ENCODE results near the gene PAMR1. TPM values are rescaled to one million over a fixed set of nuclear protein-coding genes. Genes with fewer than 3 reads are reported as not detected.

The PAMR1 gene
- total RNA-seq, 2 experiments from 2014 or later: not detected

DNA sequence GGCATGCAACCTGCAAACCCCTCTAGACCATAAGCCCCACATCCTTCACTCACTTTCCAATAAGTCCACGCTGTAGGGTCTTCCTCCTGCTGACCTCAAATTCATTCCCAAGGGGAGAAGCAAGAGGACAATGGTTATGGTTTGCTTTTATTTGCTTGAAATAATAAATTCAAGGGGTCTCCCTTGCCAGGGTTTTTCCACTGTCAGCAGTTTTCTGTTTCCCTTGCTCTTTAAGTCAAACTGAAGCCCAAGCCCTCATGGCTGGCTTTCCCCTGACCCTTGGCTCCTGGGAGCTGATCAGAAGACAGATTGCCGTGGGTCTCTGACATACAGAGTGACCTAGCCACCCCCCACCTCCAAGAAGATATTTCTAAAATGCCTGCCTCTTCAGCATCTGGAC lies 109.9 kb downstream of the PAMR1 start:
- POLR2A ChIA-PET: no interaction called here

DNA sequence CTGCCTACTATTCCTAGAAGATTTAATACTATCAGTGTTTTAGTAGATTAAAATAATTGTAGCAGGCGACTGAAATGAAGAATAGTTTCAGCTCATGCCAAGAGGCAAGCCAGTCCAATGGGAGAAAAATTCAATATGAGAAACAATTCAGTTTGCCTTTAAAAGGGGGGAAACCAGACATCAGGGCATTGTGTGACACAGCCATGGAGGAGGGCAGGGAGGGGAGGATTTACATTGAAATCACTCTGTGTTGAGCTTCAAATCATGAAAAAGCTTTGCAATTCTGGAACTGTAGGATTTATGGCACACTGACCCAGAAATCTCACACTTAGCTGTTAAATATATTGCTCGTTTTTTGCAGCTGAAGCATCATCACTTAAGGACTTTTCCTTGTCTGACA lies 110.6 kb downstream of the PAMR1 start:
- DNase-seq: no peak
- Mint-ChIP-seq H3K4me3 (no peak overlapping the region), H3K4me1 (peaks cover 6% of the 10 kb centered on the region), H3K27me3 (peaks cover 71% of the 10 kb centered on the region), H3K36me3 (ENCODE audit: low read depth) (no peaks in the 10 kb centered on the region), H3K27ac (no peak overlapping the region), H3K9me3 (no peaks in the 10 kb centered on the region)
- CTCF ChIA-PET: no interaction called here
- POLR2A ChIA-PET: no interaction called here

More for the DNA sequence above, 109.9 kb downstream of the PAMR1 start:
- Mint-ChIP-seq H3K27me3 (peaks cover 74% of the 10 kb centered on the region), H3K27ac (no peak overlapping the region), H3K4me3 (no peak overlapping the region), H3K9me3 (no peaks in the 10 kb centered on the region), H3K4me1 (peaks cover 11% of the 10 kb centered on the region), H3K36me3 (ENCODE audit: low read depth) (no peaks in the 10 kb centered on the region)
- no peak for DNase-seq
- CTCF ChIA-PET: no interaction called here

DNA sequence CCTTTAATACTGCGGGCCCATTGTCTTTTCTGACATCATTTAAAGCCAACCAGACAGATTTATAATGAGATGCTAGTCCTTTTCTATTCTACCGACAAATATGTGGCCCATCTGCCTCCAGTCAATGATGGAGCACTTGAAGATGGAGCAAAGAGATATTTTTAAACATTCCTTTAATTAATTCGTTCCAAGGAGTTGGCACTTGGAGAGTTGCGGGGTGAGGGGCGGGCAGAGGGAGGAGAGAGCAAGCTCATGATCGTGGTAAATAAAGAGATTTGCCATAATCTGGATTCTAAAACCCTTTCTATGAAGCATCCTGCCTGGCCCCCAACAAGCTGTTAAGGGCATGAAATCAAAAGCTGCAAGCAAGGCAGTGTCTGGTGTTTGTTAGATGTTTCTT lies 111.1 kb downstream of the PAMR1 start:
- Mint-ChIP-seq H3K9me3 (no peaks in the 10 kb centered on the region), H3K4me1 (peaks cover 4% of the 10 kb centered on the region), H3K27ac (no peak overlapping the region), H3K27me3 (peaks cover 70% of the 10 kb centered on the region), H3K4me3 (no peak overlapping the region), H3K36me3 (ENCODE audit: low read depth) (no peaks in the 10 kb centered on the region)
- ChIA-PET POLR2A (no interaction called here), CTCF (no interaction called here)
- no peak for DNase-seq

DNA sequence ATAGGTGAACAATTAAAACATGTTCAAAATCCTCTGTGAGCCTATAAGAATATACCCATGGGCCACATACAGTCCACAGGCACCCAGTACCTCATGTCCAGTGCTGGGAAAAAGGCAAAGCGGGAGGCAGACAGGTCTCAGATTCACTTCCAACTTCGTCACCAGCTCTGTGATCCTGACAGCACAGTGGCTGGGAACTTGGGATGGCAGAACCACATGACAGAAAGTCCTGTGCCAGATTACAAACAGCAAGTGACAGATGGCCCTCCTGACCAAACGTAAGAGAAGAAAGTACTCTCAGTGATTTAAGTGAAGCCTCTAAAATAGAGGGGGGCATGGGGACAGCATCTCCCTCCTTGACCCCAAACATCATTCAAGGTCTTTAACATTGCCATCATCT lies 111.8 kb downstream of the PAMR1 start:
- peaks cover 4% of the 10 kb centered on the region for H3K4me1 Mint-ChIP-seq
- ChIA-PET POLR2A (no interaction called here), CTCF (no interaction called here)
- H3K4me3 Mint-ChIP-seq: no peak overlapping the region
- no peaks in the 10 kb centered on the region for H3K9me3 Mint-ChIP-seq
- no peak overlapping the region for H3K27ac Mint-ChIP-seq
- no peaks in the 10 kb centered on the region for H3K36me3 Mint-ChIP-seq (ENCODE audit: low read depth)
- peaks cover 67% of the 10 kb centered on the region for H3K27me3 Mint-ChIP-seq
- no peak for DNase-seq

DNA sequence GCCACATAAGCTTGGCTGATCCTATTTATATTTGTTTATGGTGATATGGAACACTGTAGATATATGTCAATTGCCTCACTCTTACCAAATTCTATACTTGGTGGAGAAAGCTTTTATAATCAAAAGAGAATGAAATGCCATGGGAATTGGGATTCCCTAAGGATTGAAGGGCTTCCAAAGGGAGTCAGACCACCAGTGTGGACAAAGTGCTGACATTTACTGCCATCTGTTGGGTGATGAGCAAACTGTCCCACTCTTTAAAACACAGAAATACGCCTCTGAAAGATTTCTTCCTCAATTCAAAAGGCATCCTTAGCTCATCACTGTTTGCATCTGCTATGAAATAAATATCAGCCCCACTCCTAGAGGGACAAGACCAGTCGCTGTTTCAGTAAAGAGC lies 113.1 kb downstream of the PAMR1 start:
- H3K4me1 Mint-ChIP-seq: no peaks in the 10 kb centered on the region
- H3K27ac Mint-ChIP-seq: no peak overlapping the region
- H3K9me3 Mint-ChIP-seq: no peaks in the 10 kb centered on the region
- DNase-seq: no peak
- no peak overlapping the region for H3K4me3 Mint-ChIP-seq
- ChIA-PET POLR2A (no interaction called here), CTCF (interaction anchor here (1.0 kb wide), 1 partner anchor 869 kb away, joined by 3 read pairs; no protein-coding TSS in a partner anchor)
- peaks cover 54% of the 10 kb centered on the region for H3K27me3 Mint-ChIP-seq
- no peaks in the 10 kb centered on the region for H3K36me3 Mint-ChIP-seq (ENCODE audit: low read depth)

DNA sequence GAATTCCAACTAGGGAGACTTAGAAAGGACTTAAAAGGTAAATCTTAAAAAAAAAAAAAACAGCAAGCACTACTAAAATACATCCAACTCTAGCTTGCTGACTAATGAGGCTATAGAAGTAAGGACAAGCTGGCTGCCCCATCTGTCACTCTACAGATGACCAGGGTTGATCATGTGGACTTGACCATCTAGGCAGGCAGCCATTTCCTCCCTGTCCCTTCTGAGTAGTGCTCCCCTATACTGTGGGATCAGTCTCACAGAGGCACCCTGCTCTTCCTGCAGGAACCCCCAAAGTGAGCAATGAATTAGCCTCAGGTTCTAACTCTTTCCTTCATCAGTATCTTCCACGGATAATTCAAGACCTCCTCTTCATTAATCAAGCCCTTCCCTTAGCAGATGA lies 118.4 kb downstream of the PAMR1 start:
- H3K9me3 Mint-ChIP-seq: no peaks in the 10 kb centered on the region
- DNase-seq: no peak
- CTCF ChIA-PET: interaction anchor here (0.6 kb wide), 2 partner anchors 28 to 234 kb away, joined by 3 read pairs; no protein-coding TSS in a partner anchor

DNA sequence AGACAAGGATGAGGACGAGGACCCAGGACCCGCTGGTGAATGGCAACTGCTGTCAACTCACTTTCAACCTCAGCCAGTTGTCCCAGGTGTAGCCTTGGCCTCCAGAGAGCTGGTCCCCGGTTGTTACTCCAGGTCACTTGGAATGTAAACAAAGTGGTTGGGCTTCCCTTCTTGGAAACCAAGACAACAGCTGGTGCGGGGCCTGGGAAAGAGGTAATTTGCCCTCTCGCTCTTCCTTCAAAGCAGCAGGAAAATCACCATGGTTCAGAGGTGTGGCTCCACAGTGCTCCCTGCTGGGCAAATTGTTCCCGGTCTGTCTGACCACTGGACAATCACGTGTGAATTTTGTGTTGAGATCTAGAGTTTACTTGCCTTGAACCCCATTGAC lies 121.0 kb downstream of the PAMR1 start:
- Mint-ChIP-seq H3K36me3 (ENCODE audit: low read depth) (no peaks in the 10 kb centered on the region), H3K4me1 (peaks cover 1% of the 10 kb centered on the region), H3K4me3 (no peak overlapping the region), H3K27me3 (peaks cover 14% of the 10 kb centered on the region), H3K9me3 (no peaks in the 10 kb centered on the region), H3K27ac (no peak overlapping the region)
- ChIA-PET CTCF (interaction anchor here (1.0 to 1.6 kb wide), 2 partner anchors 10 to 27 kb away, joined by 5 read pairs; no protein-coding TSS in a partner anchor), POLR2A (no interaction called here)
- no peak for DNase-seq

More for the DNA sequence above, 118.4 kb downstream of the PAMR1 start:
- no peak overlapping the region for H3K27ac Mint-ChIP-seq
- H3K36me3 Mint-ChIP-seq (ENCODE audit: low read depth): no peaks in the 10 kb centered on the region
- POLR2A ChIA-PET: no interaction called here
- H3K27me3 Mint-ChIP-seq: peaks cover 26% of the 10 kb centered on the region
- H3K4me3 Mint-ChIP-seq: no peak overlapping the region
- peaks cover 1% of the 10 kb centered on the region for H3K4me1 Mint-ChIP-seq

DNA sequence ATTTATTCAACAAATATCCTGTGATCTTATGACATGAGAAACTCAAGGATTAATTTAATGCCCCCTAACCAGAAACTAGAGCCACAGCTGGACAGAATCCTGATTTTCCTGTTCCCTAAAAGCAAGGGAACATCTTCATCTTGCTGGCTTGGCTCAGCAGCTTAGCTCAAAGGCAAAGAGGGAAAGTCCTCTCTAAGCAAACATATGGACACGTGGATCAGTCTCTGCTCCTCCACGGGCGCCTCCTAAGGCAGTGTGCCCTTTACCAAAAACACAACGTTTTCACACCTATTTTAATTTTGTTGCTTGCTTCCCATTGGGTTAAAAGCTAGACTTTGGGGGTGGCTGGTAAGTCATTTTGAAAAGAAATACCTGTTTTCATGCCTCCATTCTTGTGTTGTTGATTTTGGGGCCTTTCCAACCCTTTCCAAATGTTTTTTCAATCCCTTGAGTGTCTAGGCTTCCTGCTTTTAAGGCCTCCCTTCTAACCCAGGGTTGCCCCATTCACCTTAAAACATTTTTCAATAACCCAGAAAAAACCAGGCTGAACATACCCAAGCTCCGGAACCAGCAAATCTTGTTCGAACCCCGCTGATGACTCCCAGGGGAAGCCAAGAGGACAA lies 121.5 kb downstream of the PAMR1 start:
- no peaks in the 10 kb centered on the region for H3K9me3 Mint-ChIP-seq
- no peak overlapping the region for H3K4me3 Mint-ChIP-seq
- ChIA-PET CTCF (interaction anchor here (1.6 kb wide), 1 partner anchor 10 kb away, joined by 5 read pairs; no protein-coding TSS in a partner anchor), POLR2A (no interaction called here)
- H3K36me3 Mint-ChIP-seq (ENCODE audit: low read depth): no peaks in the 10 kb centered on the region
- H3K4me1 Mint-ChIP-seq: peaks cover 1% of the 10 kb centered on the region
- DNase-seq: no peak
- no peak overlapping the region for H3K27ac Mint-ChIP-seq
- peaks cover 19% of the 10 kb centered on the region for H3K27me3 Mint-ChIP-seq

DNA sequence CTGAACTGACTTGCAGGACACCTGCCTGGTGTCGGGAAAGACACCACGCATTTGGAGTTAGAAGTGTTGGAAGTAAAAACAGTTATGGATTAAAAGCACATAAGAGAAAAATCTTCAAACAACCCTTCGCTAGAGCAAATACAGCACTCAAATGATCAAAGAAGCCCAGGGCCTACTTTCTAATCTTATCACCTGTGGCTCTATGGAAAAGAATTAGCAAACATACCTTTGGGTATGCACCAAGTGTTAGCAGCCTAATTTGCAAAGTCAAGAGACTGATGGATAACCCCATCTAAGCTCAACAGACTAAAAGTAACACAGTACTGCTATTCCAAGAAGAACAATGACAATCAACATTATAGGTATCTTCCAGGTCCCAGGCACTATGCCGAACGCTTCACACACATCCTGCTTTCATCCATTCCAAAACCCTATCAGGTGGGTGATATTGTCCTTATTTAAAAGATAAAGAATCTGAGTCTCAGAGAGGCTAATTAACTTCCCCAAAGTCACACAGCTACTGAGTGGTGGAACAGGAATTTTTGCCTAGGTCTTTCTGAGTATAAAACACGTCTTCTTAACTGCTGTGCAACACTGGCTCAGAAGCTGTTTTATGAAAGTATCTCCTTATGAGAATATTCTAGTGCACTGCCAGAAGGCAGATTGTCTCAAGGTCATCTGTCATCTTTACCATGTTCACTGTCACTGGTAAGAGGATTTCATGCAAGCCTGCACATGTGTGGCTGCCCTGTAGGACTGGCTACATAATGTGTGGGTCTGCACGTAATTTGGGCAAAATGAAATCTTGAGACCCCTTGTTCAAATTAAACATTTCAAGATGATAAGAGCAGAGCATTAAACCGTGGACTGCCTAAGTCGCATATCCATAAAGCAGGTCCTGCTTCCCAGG lies 122.4 kb downstream of the PAMR1 start:
- no peak overlapping the region for H3K27ac Mint-ChIP-seq

DNA sequence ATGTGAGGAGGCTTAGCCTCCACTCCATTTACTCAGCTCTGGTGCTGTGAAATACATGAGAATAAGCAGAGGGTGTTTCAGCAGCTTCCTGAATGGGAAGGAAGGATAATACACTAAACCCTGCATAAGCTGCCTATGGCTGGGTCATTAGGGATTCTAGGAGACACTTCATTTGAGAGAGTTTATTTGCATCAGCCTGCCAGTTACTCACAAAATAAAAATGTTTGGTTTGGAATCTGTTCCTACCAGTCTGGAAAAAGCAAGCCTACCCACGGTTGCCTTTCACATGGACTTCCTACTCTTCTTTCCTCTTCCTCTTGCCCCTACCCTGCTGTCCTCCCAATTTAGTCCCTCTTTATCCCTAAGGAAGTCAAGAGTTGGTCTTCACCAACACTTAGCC lies 126.5 kb downstream of the PAMR1 start:
- Mint-ChIP-seq H3K27ac (no peak overlapping the region), H3K27me3 (peaks cover 18% of the 10 kb centered on the region), H3K4me3 (no peak overlapping the region), H3K9me3 (no peaks in the 10 kb centered on the region), H3K36me3 (ENCODE audit: low read depth) (no peaks in the 10 kb centered on the region), H3K4me1 (no peaks in the 10 kb centered on the region)
- no peak for DNase-seq
- ChIA-PET POLR2A (no interaction called here), CTCF (interaction anchor here (0.6 to 1.5 kb wide), 3 partner anchors 11 to 476 kb away, joined by 3 read pairs; no protein-coding TSS in a partner anchor)

More for the DNA sequence above, 122.4 kb downstream of the PAMR1 start:
- ChIA-PET CTCF (no interaction called here), POLR2A (no interaction called here)
- Mint-ChIP-seq H3K36me3 (ENCODE audit: low read depth) (no peaks in the 10 kb centered on the region), H3K27me3 (peaks cover 19% of the 10 kb centered on the region), H3K4me1 (peaks cover 1% of the 10 kb centered on the region), H3K9me3 (no peaks in the 10 kb centered on the region), H3K4me3 (no peak overlapping the region)
- no peak for DNase-seq

DNA sequence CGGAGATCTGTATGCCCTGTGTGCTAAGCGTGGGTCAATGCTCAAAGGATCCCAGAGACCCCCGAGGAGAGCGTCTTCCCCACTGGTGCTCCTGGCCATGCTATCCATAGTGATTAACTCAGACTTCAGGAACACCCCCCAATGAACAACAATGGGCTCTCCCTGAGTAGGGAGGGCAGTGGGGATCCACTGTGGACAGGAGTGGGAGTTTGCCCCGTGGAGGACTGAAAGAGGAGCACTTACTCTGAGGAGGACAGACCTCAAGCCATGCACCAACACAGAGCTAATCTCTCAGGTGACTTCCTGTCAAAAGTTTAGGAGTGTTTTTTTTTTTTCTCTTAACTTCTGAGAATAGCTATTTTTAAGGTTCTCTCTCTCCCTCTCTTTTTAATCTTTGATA lies 130.5 kb downstream of the PAMR1 start:
- Mint-ChIP-seq H3K27ac (no peak overlapping the region), H3K4me3 (no peak overlapping the region), H3K4me1 (peaks cover 18% of the 10 kb centered on the region), H3K27me3 (peaks cover 17% of the 10 kb centered on the region), H3K36me3 (ENCODE audit: low read depth) (no peaks in the 10 kb centered on the region), H3K9me3 (no peaks in the 10 kb centered on the region)
- ChIA-PET CTCF (interaction anchor here (0.6 to 5.5 kb wide), 4 partner anchors 10 to 488 kb away, joined by 3 to 36 read pairs (median 4); no protein-coding TSS in a partner anchor), POLR2A (no interaction called here)
- DNase-seq: no peak

DNA sequence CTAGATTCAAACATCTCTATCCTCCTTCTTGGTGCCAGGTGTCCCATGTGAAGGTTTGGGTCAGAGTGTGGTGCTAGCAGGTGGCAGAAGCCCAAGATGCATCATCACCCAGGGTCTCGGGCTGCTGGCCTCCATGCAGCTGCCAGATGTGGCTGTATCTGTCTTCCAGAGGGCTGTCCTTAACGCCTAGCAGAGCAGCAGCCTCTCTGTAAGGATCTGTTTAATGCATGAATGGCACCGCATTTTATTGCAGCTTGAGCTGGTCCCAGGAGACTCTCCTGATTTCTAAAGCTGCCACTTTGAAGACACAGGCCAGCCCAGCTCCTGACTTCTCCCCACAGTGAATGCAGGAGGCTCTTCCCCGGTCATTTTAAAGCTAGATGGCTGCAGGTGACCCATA lies 132.3 kb downstream of the PAMR1 start:
- Mint-ChIP-seq H3K36me3 (ENCODE audit: low read depth) (no peaks in the 10 kb centered on the region), H3K27me3 (peaks cover 11% of the 10 kb centered on the region), H3K27ac (no peak overlapping the region), H3K9me3 (no peaks in the 10 kb centered on the region), H3K4me3 (no peak overlapping the region), H3K4me1 (peaks cover 18% of the 10 kb centered on the region)
- ChIA-PET CTCF (interaction anchor here (1.2 to 5.5 kb wide), 4 partner anchors 12 to 881 kb away, joined by 3 to 36 read pairs (median 4); no protein-coding TSS in a partner anchor), POLR2A (no interaction called here)
- no peak for DNase-seq
